Activated T-cell treated with anti-CD3 and anti-CD28 coated beads for 48 hours (primary cell): ENCODE results near the gene RFX1.
"Not testable (repeated sequence)": the region's sequence is repeated elsewhere in the genome, so short reads cannot be mapped to it uniquely, and the experiment has no call there.

Source experiments
- DNase-seq: peaks from one replicate; pipeline ENCODE4 v3.0.0-alpha.2; 2020; ENCODE audit warnings: low read depth

The RFX1 gene

DNA sequence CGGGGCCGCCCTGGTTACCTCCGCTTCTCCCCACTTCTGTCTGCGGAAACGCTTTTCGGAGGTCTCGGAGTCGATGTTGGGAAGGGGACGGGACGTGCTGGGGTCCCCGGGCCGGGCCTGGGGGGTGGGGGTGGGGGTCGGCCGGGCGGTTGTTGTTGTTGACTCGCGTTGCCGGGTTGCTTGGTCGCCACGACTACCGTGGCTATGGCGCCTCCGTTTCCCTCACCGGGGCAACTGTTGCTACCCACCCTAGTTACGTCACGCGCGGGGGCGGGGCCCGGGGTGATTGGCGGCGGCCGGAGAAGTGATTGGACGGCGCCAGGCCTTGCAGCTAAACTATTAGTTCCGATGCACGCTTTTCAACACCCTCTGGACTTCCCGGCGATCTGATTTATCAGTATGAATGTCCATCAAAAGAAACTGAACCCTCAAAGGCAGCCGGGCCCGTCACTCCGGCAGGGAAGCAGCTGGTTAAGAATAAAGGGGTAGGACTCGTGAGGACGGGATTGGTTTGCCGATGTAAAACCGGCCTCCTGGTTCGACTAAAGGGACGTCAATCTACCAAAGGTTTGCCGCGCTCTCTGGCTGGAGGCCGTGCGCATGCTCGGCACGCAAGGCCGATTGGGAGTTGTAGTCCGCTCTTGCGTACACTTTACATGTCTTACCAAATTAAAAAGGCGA, at the start of gene RFX1:
Gene RFX1 (minus strand): TSS at position 236 of the 681 bp plus-strand sequence. CDS start 12,477 bp downstream, outside the sequence.
- DNase-seq: peak; percentile 99

DNA sequence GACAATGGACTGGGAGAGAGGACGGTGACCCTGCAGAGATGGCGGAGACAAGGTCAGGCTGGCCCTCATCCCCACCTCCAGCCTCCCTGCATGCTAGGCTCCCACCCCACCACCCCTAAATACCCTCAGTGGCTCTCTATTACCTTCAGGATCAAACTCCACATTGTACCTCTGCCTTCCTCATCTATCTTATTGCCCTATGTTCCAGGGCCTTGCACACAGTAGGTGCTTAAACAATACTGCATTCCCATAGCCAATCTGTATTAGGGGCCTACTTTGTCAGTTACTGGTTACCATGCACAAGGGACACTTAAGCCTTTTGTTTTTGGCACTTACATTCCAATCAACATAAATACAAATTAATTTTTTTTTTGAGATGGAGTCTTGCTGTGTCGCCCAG, 49.3 kb upstream of the RFX1 start:
- no peak for DNase-seq

DNA sequence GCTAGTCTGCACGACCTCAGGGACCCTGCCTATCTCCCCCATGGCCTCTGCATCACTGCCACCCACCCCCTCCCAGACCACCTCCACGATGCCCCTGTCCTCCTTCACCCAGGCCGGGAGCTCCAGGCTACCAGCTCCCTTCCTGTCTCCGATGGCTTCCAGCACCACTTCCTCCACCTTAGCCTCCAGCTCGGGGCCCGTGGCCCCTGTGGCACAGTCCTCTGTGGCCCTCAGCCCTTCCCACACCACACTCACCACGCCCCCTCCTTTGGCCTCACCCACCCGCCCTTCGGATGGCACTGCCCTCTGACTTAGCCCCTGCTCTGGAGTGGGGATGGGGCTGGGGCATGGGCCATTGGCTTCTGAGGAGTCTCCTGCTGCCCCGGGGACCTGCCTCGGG, 48.6 kb upstream of the RFX1 start:
- DNase-seq: no peak

GRCh38 chr19:14054099-14054498, 48.0 kb upstream of the RFX1 start:
- DNase-seq: no peak

GRCh38 chr19:14053500-14053899, 47.4 kb upstream of the RFX1 start:
- DNase-seq: no peak

GRCh38 chr19:14053032-14053431, 46.9 kb upstream of the RFX1 start:
- DNase-seq: no peak

- DNase-seq: no peak
These were observed 46.4 kb upstream of the RFX1 start for GRCh38 chr19:14052470-14052869.

DNA sequence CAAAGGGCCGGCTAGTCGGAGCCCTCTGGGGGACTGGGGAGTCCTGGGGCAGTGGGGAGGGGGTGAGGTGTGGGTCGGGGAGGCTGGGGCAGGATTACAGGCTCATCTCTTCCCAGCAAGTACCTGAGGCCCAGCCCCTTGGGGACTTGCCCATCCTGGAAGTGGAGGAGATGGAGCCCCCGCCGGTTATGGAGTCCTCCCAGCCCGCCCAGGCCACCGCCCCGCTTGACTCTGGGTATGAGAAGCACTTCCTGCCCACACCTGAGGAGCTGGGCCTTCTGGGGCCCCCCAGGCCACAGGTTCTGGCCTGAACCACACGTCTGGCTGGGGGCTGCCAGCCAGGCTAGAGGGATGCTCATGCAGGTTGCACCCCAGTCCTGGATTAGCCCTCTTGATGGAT, 45.9 kb upstream of the RFX1 start:
- DNase-seq: no peak

DNA sequence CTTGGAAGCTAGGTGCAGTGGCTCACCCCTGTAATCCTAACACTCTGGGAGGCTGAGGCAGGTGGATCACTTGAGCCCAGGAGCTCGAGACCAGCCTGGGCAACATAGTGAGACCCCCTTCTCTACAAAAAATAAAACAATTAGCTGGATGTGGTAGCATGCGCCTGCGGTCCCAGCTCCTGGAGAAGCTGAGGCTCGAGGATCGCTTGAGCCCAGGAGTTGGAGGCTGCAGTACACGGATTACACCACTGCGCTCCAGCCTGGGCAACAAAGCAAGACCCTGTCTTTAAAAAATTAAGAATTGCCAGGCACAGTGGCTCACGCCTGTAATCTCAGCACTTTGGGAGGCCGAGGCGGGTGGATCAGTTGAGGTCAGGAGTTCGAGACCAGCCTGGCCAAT, 44.8 kb upstream of the RFX1 start:
- not testable (repeated sequence) for DNase-seq

DNA sequence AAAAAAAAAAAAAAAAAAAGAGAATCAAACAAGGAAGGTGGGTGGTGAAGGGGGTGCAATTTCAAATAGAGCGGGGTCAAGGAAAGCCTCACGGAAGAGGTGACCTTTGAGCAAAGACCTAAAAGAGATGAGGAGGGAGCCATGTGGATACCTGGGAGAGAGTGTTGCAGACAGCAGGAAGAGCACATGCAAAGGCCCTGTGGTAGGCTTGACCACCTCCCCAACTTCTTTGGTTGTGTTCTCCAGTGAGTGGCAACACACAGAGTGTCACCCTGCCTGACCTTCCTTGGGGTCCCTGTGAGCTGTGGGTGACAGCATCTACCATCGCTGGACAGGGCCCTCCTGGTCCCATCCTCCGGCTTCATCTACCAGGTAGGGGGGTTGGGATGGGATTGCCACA, 44.4 kb upstream of the RFX1 start:
- no peak for DNase-seq

DNA sequence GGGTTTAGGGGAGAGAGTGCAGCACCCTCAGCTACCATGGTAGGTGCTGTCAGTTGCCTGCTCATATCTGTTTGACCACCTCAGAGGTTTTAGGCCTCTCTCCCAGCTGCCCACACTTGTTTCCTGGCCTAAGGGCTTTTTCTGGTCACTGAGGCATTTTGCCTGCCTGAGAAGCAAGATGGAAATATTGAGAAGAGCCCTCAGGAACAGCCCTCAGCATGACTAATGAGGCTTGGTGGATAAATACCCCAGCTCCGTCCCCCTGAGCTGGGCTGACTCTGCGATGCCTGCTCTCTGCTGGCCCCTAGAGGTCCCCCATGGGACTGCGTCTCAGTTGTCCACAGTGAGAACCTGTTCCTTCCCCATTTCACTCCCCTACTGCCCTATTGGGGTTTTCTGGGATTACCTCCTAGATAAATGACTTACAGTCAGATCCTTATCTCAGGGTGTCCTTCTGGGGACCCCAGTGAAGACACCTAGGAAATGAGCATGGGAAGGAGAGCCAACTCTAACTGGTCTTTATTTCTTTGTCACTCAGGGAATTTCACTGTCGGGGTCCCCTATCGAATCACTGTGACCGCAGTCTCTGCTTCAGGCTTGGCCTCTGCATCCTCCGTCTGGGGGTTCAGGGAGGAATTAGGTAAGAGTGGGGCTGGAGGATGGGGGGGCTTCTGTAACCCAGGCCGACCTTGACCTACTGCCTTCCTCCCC, 42.5 kb upstream of the RFX1 start:
- peak; percentile 70 for DNase-seq

GRCh38 chr19:14047866-14048265, 41.7 kb upstream of the RFX1 start:
- not testable (repeated sequence) for DNase-seq

GRCh38 chr19:14042659-14043608, 36.8 kb upstream of the RFX1 start:
- DNase-seq: peak; percentile 21

GRCh38 chr19:14039181-14039580, 33.1 kb upstream of the RFX1 start:
- no peak for DNase-seq

- no peak for DNase-seq
These were observed 29.6 kb upstream of the RFX1 start for GRCh38 chr19:14035706-14036105.

DNA sequence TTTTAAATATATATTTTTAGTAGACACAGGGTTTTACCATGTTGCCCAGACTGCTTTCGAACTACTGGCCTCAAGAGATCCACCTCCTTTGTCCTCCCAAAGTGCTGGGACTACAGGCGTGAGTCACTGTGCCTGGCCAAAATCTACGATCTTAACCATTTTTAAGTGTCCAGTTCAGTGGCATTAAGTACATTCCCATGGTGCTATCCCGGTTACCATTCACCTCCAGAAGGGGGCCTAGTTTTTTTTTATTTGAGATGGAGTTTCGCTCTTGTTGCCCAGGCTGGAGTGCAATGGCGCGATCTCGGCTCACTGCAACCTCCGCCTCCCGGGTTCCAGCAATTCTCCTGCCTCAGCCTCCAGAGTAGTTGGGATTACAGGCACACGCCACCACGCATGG, 29.0 kb upstream of the RFX1 start:
- not testable (repeated sequence) for DNase-seq

DNA sequence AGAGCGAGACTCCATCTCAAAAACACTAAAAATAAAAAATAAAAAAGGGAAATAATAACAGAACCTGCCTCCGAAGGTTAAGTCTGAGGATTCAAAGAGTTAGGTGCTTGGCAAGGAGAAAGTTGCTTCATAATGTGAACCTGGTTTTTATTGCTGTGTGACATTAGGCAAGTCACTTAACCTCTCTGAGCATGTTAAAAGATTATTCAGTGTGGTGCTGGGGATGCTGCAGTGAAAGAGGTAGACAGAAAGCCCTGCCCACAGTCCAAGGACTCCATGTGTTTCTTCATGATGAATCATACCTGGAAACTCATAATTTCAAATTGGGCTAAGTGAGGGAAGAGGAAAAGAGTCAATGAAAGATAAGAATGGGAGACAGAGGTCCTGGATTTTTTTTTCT, 27.8 kb upstream of the RFX1 start:
- DNase-seq: no peak

- DNase-seq: peak; percentile 64
These were observed 25.8 kb upstream of the RFX1 start, which contains the start of gene IL27RA for GRCh38 chr19:14031719-14032480. IL27RA (plus strand) TSS chr19:14031762; CDS start chr19:14031873, 111 bp downstream.

GRCh38 chr19:14030997-14031718, 25.0 kb upstream of the RFX1 start:
- DNase-seq: no peak

DNA sequence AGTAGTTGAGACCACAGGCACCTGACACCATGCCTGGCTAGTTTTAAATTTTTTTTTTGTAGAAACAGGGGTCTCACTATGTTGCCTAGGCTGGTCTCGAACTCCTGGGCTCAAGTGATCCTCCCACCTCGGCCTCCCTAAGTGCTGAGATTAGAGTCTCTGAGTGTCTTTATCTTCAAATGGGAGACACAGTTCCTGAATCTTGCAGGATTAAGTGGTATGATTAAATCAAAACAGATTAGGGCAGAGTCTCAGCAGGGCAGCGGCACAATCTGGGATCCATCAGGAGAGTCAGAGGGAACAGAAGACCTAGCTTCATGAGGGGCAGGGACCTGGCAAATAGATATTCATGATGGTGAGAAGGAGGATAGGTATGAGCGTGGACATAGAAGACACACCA, 22.8 kb upstream of the RFX1 start:
- DNase-seq: no peak

GRCh38 chr19:14027856-14028450, 21.8 kb upstream of the RFX1 start, which contains the start of gene RLN3:
RLN3 (plus strand) TSS chr19:14028148; CDS start chr19:14028205, 57 bp downstream.
- DNase-seq: no peak
